OCI-LY7 (cell line): ENCODE results near the gene HAVCR2.

Experiments used
- CTCF ChIP-seq: fragments of 200-600 bp; sonication (generic); conservative IDR thresholded peaks from 2 replicates; pipeline ENCODE4 v1.5.1; 2014; ENCODE audit warnings: mild to moderate bottlenecking, antibody characterized with exemption, low read length, moderate library complexity, mixed read lengths
- EZH2phosphoT487 ChIP-seq: fragments of 200-600 bp; sonication (generic); IDR thresholded peaks from 2 replicates; pipeline ENCODE4 v1.6.1; 2018; ENCODE audit warnings: low read depth, borderline replicate concordance, mild to moderate bottlenecking, mixed run types, antibody characterized with exemption, low read length, moderate library complexity, mixed read lengths

- no peak for TF ChIP-seq CTCF
- TF ChIP-seq EZH2phosphoT487: no peak
These were observed 60.9 kb downstream of the HAVCR2 start for GRCh38 chr5:157047898-157048297.
